GM18909 (cell line): ENCODE measurements around the gene RAPGEF4.

Experiments
- ATAC-seq: cut with Tn5 transposase; IDR thresholded peaks from one replicate; pipeline ENCODE4 v1.9.1; 2021; ENCODE audit warnings: mild to moderate bottlenecking; ENCODE audit not compliant: unreplicated experiment, poor library complexity

The RAPGEF4 gene

DNA sequence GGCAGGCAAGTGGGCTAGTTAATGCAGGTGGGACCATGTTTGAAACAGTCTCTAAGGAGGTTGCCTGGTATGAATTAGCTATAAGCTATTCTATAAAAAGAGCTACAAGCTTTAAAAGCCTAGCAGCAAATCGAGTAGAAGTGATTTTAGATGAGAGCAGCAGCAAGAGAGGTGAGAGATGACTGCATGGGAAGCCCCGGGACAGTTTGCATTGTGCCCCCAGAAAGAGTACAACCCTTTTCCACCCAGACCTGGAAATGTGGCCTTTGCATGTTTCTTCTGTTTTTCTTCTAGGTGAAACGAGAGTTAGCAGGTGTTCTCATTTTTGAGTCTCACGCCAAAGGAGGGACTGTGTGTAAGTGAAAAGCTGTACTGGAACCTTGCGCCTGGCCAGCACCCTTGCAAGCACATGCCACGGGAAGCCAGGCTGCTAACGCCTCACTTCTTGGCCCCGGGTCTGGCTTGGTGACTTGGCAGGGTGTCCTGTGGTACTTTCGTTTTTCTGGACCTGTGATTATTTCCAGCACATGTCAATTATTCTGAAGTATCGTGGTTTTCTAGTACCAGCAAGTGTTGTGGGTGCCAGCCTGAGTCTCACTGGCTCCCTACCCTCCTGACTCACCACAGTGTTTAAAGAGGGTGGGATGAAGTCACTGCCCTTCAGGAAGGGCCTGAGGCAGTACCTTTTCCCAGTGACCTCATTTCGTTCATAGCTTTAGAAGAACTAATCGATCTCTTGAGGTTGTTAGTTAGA, 249.7 kb downstream of the RAPGEF4 start:
- ATAC-seq, result no peak

GRCh38 chr2:172986040-172986439, 250.4 kb downstream of the RAPGEF4 start:
- no peak for ATAC-seq

- ATAC-seq, result no peak
Observed at GRCh38 chr2:172988728-172989127, 253.1 kb downstream of the RAPGEF4 start.

DNA sequence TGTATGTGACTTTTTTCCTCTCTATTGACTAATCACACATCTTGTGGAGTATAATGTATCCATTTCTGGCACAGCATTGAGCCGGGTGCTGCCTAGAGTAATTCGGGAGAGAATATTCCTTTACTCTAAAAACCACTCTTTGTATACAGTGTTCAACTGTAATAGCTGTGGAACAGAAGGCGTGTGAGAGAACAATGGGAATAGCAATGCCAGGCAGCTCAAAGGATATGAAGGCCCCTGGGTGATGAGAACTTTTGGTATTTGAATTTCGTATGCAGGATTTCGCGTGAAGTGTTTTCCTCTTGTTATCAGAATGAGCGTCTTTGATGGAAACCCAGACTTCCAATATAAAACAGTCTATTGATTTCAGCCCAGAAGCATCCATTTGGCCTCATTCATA, 255.4 kb downstream of the RAPGEF4 start:
- no peak for ATAC-seq

DNA sequence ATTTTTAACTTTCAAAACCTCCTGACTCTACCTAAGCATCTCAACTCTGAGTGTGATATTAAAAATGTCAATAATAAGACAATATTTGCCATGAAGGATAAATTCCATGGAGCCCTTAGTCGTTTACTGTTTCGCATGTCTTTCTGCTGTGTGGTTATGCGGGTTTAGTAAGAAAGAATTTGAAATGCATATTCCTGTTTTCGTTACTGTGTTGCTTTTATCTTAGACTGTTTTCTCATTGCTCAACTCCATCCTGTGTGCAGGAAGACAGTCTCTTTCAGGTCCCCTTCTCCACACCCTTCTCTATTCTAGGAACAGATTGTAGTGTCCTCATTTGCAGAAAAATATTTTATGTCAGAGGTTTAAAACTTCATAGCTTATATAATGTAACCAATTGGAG, 257.5 kb downstream of the RAPGEF4 start:
- ATAC-seq, result no peak

DNA sequence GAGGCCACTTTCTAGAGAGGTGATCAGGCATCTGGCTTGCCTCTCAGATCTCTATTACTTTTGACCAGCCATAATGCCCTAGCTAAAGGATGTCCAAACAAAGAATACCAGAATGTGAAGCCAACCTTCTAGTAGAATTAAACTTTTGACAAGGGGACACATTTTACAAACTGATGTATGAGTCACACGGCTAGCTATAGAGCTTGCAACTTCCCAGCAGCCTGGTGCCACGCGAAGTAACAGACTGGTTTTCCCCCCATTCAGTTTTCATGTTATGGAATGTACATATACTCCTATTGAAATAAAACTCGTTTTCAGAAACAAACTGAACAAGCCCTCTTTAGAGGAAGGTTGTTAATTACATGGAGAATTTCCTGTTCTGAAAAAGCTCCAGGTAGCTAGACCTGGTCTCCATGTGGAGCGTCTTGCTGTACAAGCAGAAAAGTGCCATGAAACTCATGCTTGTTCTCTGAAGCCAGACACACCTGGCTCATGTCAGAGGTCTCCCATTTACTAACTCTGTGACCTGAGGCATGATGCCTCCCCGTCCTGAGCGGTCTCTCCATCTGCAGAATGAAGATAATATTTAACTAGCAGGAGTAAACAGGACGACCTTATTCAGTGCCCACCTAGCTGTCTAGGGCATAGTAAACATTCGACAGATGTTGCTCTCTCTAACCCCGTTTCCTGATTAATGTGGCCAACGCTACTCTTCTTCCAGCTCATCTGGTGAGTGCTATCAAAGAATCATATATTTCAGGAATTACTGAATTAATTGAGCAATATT, 258.5 kb downstream of the RAPGEF4 start:
- ATAC-seq, result no peak

GRCh38 chr2:172994864-172995263, 259.2 kb downstream of the RAPGEF4 start:
- ATAC-seq, result no peak

GRCh38 chr2:172995323-172996244, 259.9 kb downstream of the RAPGEF4 start:
- ATAC-seq, result no peak

DNA sequence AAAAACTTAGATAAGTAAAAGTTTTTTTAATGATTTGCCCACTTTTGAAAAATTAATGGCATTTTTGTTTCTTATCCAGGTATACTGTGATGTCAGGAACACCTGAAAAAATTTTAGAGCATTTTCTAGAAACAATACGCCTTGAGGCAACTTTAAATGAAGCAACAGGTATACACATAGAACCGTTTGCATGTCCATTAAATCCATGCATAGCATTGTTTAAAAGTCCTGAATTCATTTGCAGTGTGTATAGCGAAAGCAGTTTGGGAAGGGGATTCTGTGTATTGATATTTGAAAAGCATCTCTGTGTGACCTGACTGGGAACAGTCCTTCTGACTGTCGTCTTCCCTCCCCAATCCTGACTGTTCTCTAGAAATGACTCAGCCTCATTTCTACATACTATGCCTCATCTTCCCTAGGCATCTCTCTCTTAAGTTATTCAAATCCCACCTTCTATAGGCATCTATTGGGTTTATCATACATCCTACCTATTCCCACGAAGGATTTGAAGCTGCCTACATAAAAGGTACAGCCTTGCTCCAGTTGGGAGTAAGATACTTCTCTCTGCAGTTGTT, 260.8 kb downstream of the RAPGEF4 start:
- ATAC-seq, result no peak

DNA sequence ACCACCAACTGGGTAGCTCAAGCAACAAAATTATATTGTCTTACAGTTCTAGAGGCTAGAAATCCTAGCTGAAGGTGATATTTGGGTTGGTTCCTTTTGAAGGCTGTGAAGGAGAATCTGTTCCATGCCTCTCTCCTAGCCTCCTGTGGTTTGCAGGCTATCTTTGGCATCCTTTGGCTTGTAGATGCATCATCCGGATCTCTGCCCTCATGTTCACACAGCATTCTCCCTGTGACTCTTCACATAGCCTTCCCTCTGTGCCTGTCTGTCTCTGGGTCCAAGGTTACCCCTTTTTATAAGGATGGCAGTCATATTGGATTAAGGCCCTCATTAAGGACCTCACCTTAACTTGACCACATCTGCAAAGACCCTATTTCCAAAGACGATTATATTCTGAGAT, 261.4 kb downstream of the RAPGEF4 start:
- ATAC-seq, result no peak

GRCh38 chr2:172998547-172999272, 263.1 kb downstream of the RAPGEF4 start:
- no peak for ATAC-seq

- no peak for ATAC-seq
Observed at GRCh38 chr2:172999641-173000386, 264.2 kb downstream of the RAPGEF4 start.

GRCh38 chr2:173001664-173002604, 266.3 kb downstream of the RAPGEF4 start:
- no peak for ATAC-seq

DNA sequence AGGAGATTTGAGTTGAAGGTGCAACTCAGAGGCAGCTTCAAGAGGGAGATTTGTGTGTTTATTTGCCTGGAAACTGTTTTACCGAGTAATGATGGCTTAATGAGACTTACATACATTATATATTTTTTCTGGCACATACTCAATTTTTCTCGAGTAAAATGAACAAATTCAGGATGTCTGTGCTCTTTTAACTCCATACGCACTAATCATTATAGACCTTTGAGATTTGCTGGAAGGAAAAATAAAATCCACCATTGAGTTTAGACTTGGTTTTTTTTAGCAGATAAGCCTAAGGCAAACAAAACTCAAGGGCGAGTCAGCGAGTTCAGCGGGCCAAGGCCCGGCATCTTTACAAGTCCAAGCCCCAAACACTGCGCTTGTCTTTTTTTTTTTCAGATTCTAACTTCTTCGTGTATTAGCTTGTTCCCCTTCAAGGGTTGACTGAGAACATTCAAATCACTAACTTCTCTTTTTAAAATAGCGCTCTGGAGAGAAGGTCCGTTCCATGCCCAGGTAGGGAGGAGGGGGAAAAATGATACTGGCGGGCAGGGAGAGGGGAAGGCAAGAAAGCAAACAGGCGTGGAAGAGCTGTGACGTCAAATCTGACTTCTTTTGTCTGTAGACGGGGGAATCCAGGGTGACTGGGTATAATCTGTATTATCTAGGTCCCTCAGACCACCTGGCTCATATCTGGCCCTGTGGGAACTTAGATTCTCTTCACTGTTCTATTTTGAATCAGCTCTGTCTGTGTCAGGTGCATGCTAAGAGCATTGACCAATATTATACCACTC, 267.3 kb downstream of the RAPGEF4 start:
- no peak for ATAC-seq

GRCh38 chr2:173008786-173009185, 273.1 kb downstream of the RAPGEF4 start:
- ATAC-seq, result no peak

DNA sequence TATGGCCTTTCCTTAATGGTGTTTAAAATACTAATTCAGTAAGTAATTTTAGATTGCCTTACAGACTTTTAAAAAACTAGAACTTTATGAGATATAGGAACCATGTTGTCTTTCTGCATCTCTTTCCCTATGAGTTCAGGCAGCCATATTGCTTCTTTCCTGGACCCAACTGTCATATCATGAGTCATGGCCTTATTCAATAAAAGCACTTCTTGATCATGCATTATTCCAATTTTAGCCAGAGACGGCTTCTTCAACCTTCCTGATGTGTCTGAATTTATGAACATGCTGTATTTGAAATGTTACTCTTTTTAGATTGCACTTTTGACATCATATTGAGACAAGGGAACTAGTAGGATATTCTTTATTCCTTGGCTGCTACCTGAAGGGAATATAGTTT, 274.6 kb downstream of the RAPGEF4 start:
- no peak for ATAC-seq

GRCh38 chr2:173016451-173016850, 280.8 kb downstream of the RAPGEF4 start:
- no peak for ATAC-seq
